ENCODE results near the gene SLC12A3.

Gene SLC12A3

GRCh38 chr16:56891685-56892084 lies 26.7 kb downstream of the SLC12A3 start:
- Histone ChIP-seq H3K9me3 (ENCODE audit: control insufficient read depth, low read length) (no peaks in the 10 kb centered on the region), H3K4me3 (ENCODE audit: low read depth, low read length) (no peak overlapping the region), H2AFZ (no peak overlapping the region), H3K4me1 (no peaks in the 10 kb centered on the region), H3K4me2 (ENCODE audit: low read length) (no peak overlapping the region), H3K79me2 (no peaks in the 10 kb centered on the region), H3K27ac (no peak overlapping the region), H3K36me3 (ENCODE audit: control insufficient read depth, insufficient read depth, low read length) (no peaks in the 10 kb centered on the region), H3K9ac (no peak overlapping the region), H3K27me3 (ENCODE audit: control insufficient read depth, insufficient read depth, low read length) (no peaks in the 10 kb centered on the region)
- TF ChIP-seq CTCF (IDR thresholded peaks at IDR 0.05) = no peak

GRCh38 chr16:56892705-56893104 lies 27.7 kb downstream of the SLC12A3 start:
- H3K9ac ChIP-seq = no peak overlapping the region
- TF ChIP-seq CTCF (IDR thresholded peaks at IDR 0.05) = no peak
- H3K36me3 ChIP-seq (ENCODE audit: control insufficient read depth, insufficient read depth, low read length) = no peaks in the 10 kb centered on the region
- no peak overlapping the region for H3K27ac ChIP-seq
- H3K4me1 ChIP-seq = no peaks in the 10 kb centered on the region
- no peak overlapping the region for H3K4me2 ChIP-seq (ENCODE audit: low read length)
- no peaks in the 10 kb centered on the region for H3K27me3 ChIP-seq (ENCODE audit: control insufficient read depth, insufficient read depth, low read length)
- no peaks in the 10 kb centered on the region for H3K9me3 ChIP-seq (ENCODE audit: control insufficient read depth, low read length)
- no peaks in the 10 kb centered on the region for H3K79me2 ChIP-seq
- H3K4me3 ChIP-seq (ENCODE audit: low read depth, low read length) = no peak overlapping the region
- H2AFZ ChIP-seq = no peak overlapping the region

- TF ChIP-seq CTCF (IDR thresholded peaks at IDR 0.05) = no peak
- H3K4me1 ChIP-seq = no peaks in the 10 kb centered on the region
- H3K27ac ChIP-seq = no peak overlapping the region
- no peak overlapping the region for H2AFZ ChIP-seq
- no peak overlapping the region for H3K9ac ChIP-seq
- H3K36me3 ChIP-seq (ENCODE audit: control insufficient read depth, insufficient read depth, low read length) = no peaks in the 10 kb centered on the region
- no peaks in the 10 kb centered on the region for H3K9me3 ChIP-seq (ENCODE audit: control insufficient read depth, low read length)
- no peak overlapping the region for H3K4me3 ChIP-seq (ENCODE audit: low read depth, low read length)
- no peaks in the 10 kb centered on the region for H3K79me2 ChIP-seq
- H3K4me2 ChIP-seq (ENCODE audit: low read length) = no peak overlapping the region
- H3K27me3 ChIP-seq (ENCODE audit: control insufficient read depth, insufficient read depth, low read length) = no peaks in the 10 kb centered on the region
Measured at GRCh38 chr16:56894331-56894917, 29.4 kb downstream of the SLC12A3 start.

- Histone ChIP-seq H3K27ac (no peak overlapping the region), H3K9ac (no peak overlapping the region), H3K79me2 (no peaks in the 10 kb centered on the region), H3K27me3 (ENCODE audit: control insufficient read depth, insufficient read depth, low read length) (no peaks in the 10 kb centered on the region), H3K36me3 (ENCODE audit: control insufficient read depth, insufficient read depth, low read length) (no peaks in the 10 kb centered on the region), H3K4me2 (ENCODE audit: low read length) (no peak overlapping the region), H3K4me1 (no peaks in the 10 kb centered on the region), H3K9me3 (ENCODE audit: control insufficient read depth, low read length) (no peaks in the 10 kb centered on the region), H2AFZ (no peak overlapping the region), H3K4me3 (ENCODE audit: low read depth, low read length) (no peak overlapping the region)
- TF ChIP-seq CTCF (IDR thresholded peaks at IDR 0.05) = no peak
Measured at GRCh38 chr16:56895813-56896212, 30.8 kb downstream of the SLC12A3 start.

GRCh38 chr16:56896244-56896643 lies 31.2 kb downstream of the SLC12A3 start:
- Histone ChIP-seq H3K27me3 (ENCODE audit: control insufficient read depth, insufficient read depth, low read length) (no peaks in the 10 kb centered on the region), H3K4me3 (ENCODE audit: low read depth, low read length) (no peak overlapping the region), H2AFZ (no peak overlapping the region), H3K27ac (no peak overlapping the region), H3K4me1 (no peaks in the 10 kb centered on the region), H3K4me2 (ENCODE audit: low read length) (no peak overlapping the region), H3K79me2 (no peaks in the 10 kb centered on the region), H3K9me3 (ENCODE audit: control insufficient read depth, low read length) (no peaks in the 10 kb centered on the region), H3K9ac (no peak overlapping the region), H3K36me3 (ENCODE audit: control insufficient read depth, insufficient read depth, low read length) (no peaks in the 10 kb centered on the region)
- TF ChIP-seq CTCF (IDR thresholded peaks at IDR 0.05) = no peak

Measured in parathyroid adenoma (tissue), 2 donors.